ENCODE data around the gene RAB11FIP3.

DNA sequence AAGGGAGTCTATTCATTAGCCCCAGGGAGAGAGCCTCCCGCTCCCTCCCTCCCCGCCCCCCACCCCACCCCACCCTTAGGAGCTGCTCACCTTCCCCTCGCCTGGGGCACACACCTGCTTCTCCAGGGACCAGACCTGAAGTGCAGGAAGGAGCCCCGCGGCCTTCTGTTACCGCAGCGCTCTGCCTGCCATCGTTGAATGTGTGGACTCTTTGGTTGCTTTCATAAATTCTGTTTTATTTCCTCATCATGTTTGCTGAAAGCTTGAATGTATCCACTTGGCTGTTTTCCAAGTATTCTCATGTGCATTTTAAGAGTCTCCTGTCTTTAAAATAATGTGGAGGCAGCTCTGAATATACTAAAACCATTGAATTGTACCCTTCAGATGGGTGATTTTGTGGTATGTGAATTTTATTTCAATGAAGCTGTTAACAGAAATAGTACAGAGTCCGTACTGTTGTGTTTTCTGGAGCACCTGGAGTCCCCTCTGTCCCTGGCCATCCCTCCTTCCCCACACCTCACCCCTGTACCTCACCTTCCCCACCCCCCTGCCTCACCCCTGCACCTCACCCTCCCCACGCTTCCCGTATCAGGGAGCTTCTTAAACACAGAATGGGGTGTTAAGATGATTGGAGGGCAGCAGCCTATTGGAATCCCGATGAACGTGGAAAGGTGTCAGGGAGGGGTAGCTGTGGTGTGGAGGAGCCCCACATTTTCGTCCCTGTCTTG is 25.5 kb downstream of the RAB11FIP3 start:
- TF ChIP-seq POLR2A (IDR thresholded peaks at IDR 0.05; ENCODE audit: low read depth, low read length) (no peak), TAF1 (IDR thresholded peaks at IDR 0.05; ENCODE audit: borderline replicate concordance, low read depth, low read length) (no peak)
